Liver (tissue), 3 donors: ENCODE results near the gene GIPC2.

Experiments
- TAF1 ChIP-seq: conservative IDR thresholded peaks from 2 replicates; pipeline ENCODE4 v1.6.1; 2016; ENCODE audit warnings: antibody characterized with exemption, mild to moderate bottlenecking
- TF ChIP-seq, protein P1 (sequence below): fragments of 150-350 bp; IDR thresholded peaks from 2 replicates; pipeline ENCODE4 v1.5.1; 2017; ENCODE audit warnings: improper control_type of control experiment, low read depth, low read length; ENCODE audit not compliant: missing input control
- donor health status: healthy.
- donor health status: healthy.

DNA sequence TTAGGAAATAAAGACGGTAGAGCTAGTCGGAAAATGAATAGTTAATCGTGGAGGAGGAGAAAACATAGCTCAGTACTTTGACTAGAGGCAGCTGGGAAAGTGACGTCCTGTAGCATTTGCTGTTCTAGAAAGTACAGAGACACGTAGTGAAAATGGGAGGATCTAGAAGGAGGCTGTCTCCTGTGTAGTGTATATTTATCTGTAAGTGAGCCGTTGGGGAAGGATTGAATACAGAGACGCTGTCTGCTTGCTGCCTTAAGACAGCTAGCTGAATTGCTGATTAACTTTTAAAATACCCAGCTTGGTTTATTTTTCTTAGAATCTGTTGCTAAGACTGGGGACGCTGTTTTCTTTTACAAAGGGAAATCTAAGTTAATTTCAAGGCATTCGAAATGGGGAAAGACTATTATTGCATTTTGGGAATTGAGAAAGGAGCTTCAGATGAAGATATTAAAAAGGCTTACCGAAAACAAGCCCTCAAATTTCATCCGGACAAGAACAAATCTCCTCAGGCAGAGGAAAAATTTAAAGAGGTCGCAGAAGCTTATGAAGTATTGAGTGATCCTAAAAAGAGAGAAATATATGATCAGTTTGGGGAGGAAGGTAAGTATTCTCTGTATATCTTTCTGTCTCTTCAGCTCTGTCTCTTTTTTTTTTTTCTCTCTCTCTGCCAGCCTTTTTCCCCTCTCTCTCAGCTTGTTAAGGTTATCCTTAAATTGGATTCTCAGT is 40.9 kb upstream of the GIPC2 start, which contains the start of gene DNAJB4:
- TF ChIP-seq, protein P1, sequence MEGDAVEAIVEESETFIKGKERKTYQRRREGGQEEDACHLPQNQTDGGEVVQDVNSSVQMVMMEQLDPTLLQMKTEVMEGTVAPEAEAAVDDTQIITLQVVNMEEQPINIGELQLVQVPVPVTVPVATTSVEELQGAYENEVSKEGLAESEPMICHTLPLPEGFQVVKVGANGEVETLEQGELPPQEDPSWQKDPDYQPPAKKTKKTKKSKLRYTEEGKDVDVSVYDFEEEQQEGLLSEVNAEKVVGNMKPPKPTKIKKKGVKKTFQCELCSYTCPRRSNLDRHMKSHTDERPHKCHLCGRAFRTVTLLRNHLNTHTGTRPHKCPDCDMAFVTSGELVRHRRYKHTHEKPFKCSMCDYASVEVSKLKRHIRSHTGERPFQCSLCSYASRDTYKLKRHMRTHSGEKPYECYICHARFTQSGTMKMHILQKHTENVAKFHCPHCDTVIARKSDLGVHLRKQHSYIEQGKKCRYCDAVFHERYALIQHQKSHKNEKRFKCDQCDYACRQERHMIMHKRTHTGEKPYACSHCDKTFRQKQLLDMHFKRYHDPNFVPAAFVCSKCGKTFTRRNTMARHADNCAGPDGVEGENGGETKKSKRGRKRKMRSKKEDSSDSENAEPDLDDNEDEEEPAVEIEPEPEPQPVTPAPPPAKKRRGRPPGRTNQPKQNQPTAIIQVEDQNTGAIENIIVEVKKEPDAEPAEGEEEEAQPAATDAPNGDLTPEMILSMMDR = no peak
- peak; percentile 99 for TF ChIP-seq TAF1
